LNCaP clone FGC (cell line): ENCODE data around the gene GPANK1.

ENCODE experiments used
- DNase-seq: peaks from one replicate; pipeline ENCODE4 v3.0.0-alpha.2; 2011; ENCODE audit warnings: low read depth
- H3K4me3 ChIP-seq: 2 replicates; pipeline ENCODE4 v1.5.1; 2011; ENCODE audit warnings: mild to moderate bottlenecking, low read depth, low read length, control low read depth
- CTCF ChIP-seq: IDR thresholded peaks from 2 replicates; pipeline ENCODE4 v1.5.1; 2012; ENCODE audit warnings: mild to moderate bottlenecking; ENCODE audit not compliant: control insufficient read depth, insufficient read depth; ENCODE audit errors: extremely low read depth

GPANK1 gene

GRCh38 chr6:31662124-31662723 is 2.6 kb downstream of the GPANK1 start:
- TF ChIP-seq CTCF = no peak
- no peak overlapping the region for H3K4me3 ChIP-seq
- no peak for DNase-seq

GRCh38 chr6:31661262-31662123 is 3.3 kb downstream of the GPANK1 start:
- DNase-seq = no peak
- TF ChIP-seq CTCF = no peak
- H3K4me3 ChIP-seq = peak overlapping the region; percentile 81

- no peak for TF ChIP-seq CTCF
- DNase-seq = no peak
- H3K4me3 ChIP-seq = peak within 1 kb of the TSS; percentile 81
These were observed 4.2 kb downstream of the GPANK1 start, which contains the start of gene C6orf47 for GRCh38 chr6:31660381-31661261. TSS of gene C6orf47 (minus strand) at chr6:31660778. CDS start at chr6:31659947, 831 bp downstream.

- no peak for TF ChIP-seq CTCF
- peak overlapping the region; percentile 81 for H3K4me3 ChIP-seq
- DNase-seq = no peak
These were observed 5.0 kb downstream of the GPANK1 start for GRCh38 chr6:31659649-31660380.

GRCh38 chr6:31658983-31659648 is 5.7 kb downstream of the GPANK1 start:
- TF ChIP-seq CTCF = no peak

More at GRCh38 chr6:31658983-31659648, 5.7 kb downstream of the GPANK1 start:
- H3K4me3 ChIP-seq = peak overlapping the region; percentile 81
- no peak for DNase-seq
